DND-41 (cell line): Measurements from ENCODE around the gene EDRF1.

Experiments used
- ATAC-seq: fragments of 200-7000 bp; cut with Tn5 transposase; 3 replicates; pipeline ENCODE4 v1.9.1; 2021; ENCODE audit warnings: low read depth; ENCODE audit not compliant: insufficient read depth
- DNase-seq: peaks from one replicate; pipeline ENCODE4 v3.0.0-alpha.2; 2020
- H2AFZ ChIP-seq: 2 replicates; pipeline ENCODE4 v1.6.0; 2012; ENCODE audit warnings: low read depth, low read length
- H3K27ac ChIP-seq: 2 replicates; pipeline ENCODE4 v1.5.1; 2012; ENCODE audit warnings: low read length, inconsistent platforms
- H3K27me3 ChIP-seq: fragments of 200-600 bp; sonication (generic); 2 replicates; pipeline ENCODE4 v1.6.0; 2012; ENCODE audit warnings: low read length, mild to moderate bottlenecking, inconsistent platforms; ENCODE audit not compliant: insufficient read depth, poor library complexity
- H3K36me3 ChIP-seq: 2 replicates; pipeline ENCODE4 v1.5.1; 2012; ENCODE audit warnings: low read length, inconsistent platforms; ENCODE audit not compliant: insufficient read depth
- H3K4me1 ChIP-seq: 2 replicates; pipeline ENCODE4 v1.5.1; 2012; ENCODE audit warnings: mild to moderate bottlenecking, low read length; ENCODE audit not compliant: insufficient read depth
- H3K4me2 ChIP-seq: 2 replicates; pipeline ENCODE4 v1.6.0; 2012; ENCODE audit warnings: mild to moderate bottlenecking, moderate library complexity, low read length, inconsistent platforms; ENCODE audit not compliant: insufficient read depth
- H3K4me3 ChIP-seq, 2 experiments: fragments of 200-600 bp in 1 of 2; shearing (Covaris generic) in 1 of 2; 2 replicates each; pipeline ENCODE4 v1.5.1; 2012 to 2016; ENCODE audit warnings: inconsistent platforms in 2 of 2, low read length in 2 of 2, mild to moderate bottlenecking in 2 of 2, low read depth in 1 of 2, moderate library complexity in 1 of 2
- H3K79me2 ChIP-seq: 2 replicates; pipeline ENCODE4 v1.6.0; 2012; ENCODE audit warnings: low read length, inconsistent platforms; ENCODE audit not compliant: insufficient read depth
- H3K9ac ChIP-seq: 2 replicates; pipeline ENCODE4 v1.6.0; 2012; ENCODE audit warnings: low read depth, mild to moderate bottlenecking, inconsistent platforms, low read length, moderate library complexity
- H3K9me3 ChIP-seq: 2 replicates; pipeline ENCODE4 v1.5.1; 2012; ENCODE audit warnings: low read length, moderate library complexity, mild to moderate bottlenecking, inconsistent platforms; ENCODE audit not compliant: insufficient read depth, severe bottlenecking
- H4K20me1 ChIP-seq: 2 replicates; pipeline ENCODE4 v1.6.0; 2012; ENCODE audit warnings: low read length; ENCODE audit not compliant: insufficient read depth
- EZH2 ChIP-seq: IDR thresholded peaks from 3 replicates; pipeline ENCODE4 v1.6.1; 2012; ENCODE audit warnings: borderline replicate concordance, low read depth, mild to moderate bottlenecking, moderate library complexity, low read length, inconsistent platforms; ENCODE audit not compliant: severe bottlenecking
- TF ChIP-seq, protein P1 (sequence below): IDR thresholded peaks from 2 replicates; pipeline ENCODE4 v1.5.1; 2012; ENCODE audit warnings: borderline replicate concordance, low read length, moderate library complexity, mild to moderate bottlenecking; ENCODE audit not compliant: poor library complexity, severe bottlenecking; ENCODE audit errors: extremely low read depth

Gene EDRF1

DNA sequence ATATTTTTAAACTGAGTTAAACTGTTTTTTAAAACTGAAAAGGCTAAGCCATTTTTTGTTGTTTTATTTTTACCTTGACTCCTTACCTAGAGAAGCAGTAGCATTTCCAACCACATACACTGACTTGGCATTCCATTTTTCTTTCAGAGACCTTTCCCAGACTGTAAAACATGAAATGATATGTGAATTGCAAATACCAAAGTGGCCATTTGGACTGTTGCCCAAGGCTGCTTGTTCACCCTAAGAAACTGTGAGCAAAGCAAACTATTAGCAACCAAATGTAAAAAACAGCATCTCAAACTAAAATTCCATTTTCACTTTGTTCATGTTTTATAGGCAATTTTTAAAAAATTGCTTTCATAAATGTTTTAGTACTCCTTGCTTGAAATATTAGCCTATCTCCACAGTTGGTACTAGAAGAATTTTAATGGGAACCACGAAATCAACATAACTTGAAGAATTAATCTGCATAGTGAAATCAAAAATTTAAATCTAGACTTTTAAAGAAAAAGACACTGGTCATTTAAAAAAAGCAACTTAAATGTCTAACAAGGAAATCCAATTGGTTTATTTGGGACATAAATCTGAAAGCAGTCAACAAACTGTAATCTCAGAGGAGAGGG is 92.7 kb downstream of the EDRF1 start:
- Histone ChIP-seq H3K4me2 (no peak overlapping the region), H3K4me3 (no peak overlapping the region), H3K36me3 (peaks cover 50% of the 10 kb centered on the region; the same call in 1 of the 2 replicates), H3K27ac (no peak overlapping the region), H3K4me1 (no peaks in the 10 kb centered on the region), H3K9ac (no peak overlapping the region), H3K9me3 (no peaks in the 10 kb centered on the region), H2AFZ (no peak overlapping the region), H4K20me1 (no peaks in the 10 kb centered on the region), H3K79me2 (no peaks in the 10 kb centered on the region), H3K27me3 (no peaks in the 10 kb centered on the region)
- DNase-seq (no peak), ATAC-seq (no peak)
- TF ChIP-seq, protein P1, sequence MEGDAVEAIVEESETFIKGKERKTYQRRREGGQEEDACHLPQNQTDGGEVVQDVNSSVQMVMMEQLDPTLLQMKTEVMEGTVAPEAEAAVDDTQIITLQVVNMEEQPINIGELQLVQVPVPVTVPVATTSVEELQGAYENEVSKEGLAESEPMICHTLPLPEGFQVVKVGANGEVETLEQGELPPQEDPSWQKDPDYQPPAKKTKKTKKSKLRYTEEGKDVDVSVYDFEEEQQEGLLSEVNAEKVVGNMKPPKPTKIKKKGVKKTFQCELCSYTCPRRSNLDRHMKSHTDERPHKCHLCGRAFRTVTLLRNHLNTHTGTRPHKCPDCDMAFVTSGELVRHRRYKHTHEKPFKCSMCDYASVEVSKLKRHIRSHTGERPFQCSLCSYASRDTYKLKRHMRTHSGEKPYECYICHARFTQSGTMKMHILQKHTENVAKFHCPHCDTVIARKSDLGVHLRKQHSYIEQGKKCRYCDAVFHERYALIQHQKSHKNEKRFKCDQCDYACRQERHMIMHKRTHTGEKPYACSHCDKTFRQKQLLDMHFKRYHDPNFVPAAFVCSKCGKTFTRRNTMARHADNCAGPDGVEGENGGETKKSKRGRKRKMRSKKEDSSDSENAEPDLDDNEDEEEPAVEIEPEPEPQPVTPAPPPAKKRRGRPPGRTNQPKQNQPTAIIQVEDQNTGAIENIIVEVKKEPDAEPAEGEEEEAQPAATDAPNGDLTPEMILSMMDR = no peak
- TF ChIP-seq EZH2 = no peak
